ENCODE data around the gene PBX1.

DNA sequence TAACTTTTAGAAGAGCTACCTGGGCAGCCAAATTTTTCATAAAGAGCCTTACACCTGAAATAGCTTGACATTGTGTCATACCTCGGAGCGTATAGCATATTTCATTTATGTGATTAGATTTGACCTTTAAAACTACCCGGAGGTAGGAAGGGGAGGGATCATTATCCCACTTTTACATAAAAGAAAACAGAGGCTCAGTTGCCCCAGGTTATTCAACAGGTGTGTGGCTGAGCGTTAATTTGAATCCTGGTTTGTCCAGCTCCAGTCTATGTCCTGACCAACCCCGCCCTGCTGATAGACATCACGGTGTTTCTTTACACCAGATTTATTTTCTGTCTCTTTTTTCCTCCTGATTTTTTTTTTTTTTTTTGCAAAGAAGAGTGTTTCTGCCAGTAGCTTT is 39.7 kb downstream of the PBX1 start:
- TF ChIP-seq, protein P1, sequence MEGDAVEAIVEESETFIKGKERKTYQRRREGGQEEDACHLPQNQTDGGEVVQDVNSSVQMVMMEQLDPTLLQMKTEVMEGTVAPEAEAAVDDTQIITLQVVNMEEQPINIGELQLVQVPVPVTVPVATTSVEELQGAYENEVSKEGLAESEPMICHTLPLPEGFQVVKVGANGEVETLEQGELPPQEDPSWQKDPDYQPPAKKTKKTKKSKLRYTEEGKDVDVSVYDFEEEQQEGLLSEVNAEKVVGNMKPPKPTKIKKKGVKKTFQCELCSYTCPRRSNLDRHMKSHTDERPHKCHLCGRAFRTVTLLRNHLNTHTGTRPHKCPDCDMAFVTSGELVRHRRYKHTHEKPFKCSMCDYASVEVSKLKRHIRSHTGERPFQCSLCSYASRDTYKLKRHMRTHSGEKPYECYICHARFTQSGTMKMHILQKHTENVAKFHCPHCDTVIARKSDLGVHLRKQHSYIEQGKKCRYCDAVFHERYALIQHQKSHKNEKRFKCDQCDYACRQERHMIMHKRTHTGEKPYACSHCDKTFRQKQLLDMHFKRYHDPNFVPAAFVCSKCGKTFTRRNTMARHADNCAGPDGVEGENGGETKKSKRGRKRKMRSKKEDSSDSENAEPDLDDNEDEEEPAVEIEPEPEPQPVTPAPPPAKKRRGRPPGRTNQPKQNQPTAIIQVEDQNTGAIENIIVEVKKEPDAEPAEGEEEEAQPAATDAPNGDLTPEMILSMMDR (IDR thresholded peaks at IDR 0.05; ENCODE audit: low read depth, low read length, missing input control): no peak
- TF ChIP-seq SP1 (IDR thresholded peaks at IDR 0.05) (no peak), HNF4G (IDR thresholded peaks at IDR 0.05) (no peak), TAF1 (conservative IDR thresholded peaks at IDR 0.05) (no peak), GABPA (IDR thresholded peaks at IDR 0.05 in 1 of 2, conservative IDR thresholded peaks at IDR 0.05 in 1 of 2) (no peak), JUND (IDR thresholded peaks at IDR 0.05) (no peak), EGR1 (IDR thresholded peaks at IDR 0.05; ENCODE audit: low read depth in 2 of 2) (no peak), RAD21 (IDR thresholded peaks at IDR 0.05) (no peak), FOXA1 (IDR thresholded peaks at IDR 0.05) (no peak)
- TF ChIP-seq, protein P2, sequence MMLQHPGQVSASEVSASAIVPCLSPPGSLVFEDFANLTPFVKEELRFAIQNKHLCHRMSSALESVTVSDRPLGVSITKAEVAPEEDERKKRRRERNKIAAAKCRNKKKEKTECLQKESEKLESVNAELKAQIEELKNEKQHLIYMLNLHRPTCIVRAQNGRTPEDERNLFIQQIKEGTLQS (IDR thresholded peaks at IDR 0.05): no peak
- TF ChIP-seq, protein P3, sequence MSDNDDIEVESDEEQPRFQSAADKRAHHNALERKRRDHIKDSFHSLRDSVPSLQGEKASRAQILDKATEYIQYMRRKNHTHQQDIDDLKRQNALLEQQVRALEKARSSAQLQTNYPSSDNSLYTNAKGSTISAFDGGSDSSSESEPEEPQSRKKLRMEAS (IDR thresholded peaks at IDR 0.05): no peak
- TF ChIP-seq, protein P4, sequence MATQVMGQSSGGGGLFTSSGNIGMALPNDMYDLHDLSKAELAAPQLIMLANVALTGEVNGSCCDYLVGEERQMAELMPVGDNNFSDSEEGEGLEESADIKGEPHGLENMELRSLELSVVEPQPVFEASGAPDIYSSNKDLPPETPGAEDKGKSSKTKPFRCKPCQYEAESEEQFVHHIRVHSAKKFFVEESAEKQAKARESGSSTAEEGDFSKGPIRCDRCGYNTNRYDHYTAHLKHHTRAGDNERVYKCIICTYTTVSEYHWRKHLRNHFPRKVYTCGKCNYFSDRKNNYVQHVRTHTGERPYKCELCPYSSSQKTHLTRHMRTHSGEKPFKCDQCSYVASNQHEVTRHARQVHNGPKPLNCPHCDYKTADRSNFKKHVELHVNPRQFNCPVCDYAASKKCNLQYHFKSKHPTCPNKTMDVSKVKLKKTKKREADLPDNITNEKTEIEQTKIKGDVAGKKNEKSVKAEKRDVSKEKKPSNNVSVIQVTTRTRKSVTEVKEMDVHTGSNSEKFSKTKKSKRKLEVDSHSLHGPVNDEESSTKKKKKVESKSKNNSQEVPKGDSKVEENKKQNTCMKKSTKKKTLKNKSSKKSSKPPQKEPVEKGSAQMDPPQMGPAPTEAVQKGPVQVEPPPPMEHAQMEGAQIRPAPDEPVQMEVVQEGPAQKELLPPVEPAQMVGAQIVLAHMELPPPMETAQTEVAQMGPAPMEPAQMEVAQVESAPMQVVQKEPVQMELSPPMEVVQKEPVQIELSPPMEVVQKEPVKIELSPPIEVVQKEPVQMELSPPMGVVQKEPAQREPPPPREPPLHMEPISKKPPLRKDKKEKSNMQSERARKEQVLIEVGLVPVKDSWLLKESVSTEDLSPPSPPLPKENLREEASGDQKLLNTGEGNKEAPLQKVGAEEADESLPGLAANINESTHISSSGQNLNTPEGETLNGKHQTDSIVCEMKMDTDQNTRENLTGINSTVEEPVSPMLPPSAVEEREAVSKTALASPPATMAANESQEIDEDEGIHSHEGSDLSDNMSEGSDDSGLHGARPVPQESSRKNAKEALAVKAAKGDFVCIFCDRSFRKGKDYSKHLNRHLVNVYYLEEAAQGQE (IDR thresholded peaks at IDR 0.05): no peak
